Smooth muscle cell (in vitro differentiated cells): ENCODE measurements around the gene EVX2. TPM values are rescaled to one million over a fixed set of nuclear protein-coding genes. Genes with fewer than 3 reads are reported as not detected.

Source experiments
- DNase-seq: peaks from one replicate; lab custom pipeline; 2025; ENCODE audit not compliant: unreplicated experiment; lab: John Stamatoyannopoulos, UW
- H2AFZ ChIP-seq: fragments of 200-600 bp; sonication (generic); 2 replicates; pipeline ENCODE4 v1.6.0; 2016; ENCODE audit warnings: antibody characterized with exemption, low read depth, mild to moderate bottlenecking
- H3F3A ChIP-seq: fragments of 200-600 bp; sonication (generic); 2 replicates; pipeline ENCODE4 v1.6.0; 2017; ENCODE audit warnings: antibody characterized with exemption, low read depth
- H3K27ac ChIP-seq: fragments of 200-600 bp; sonication (generic); 2 replicates; pipeline ENCODE4 v1.5.1; 2016; ENCODE audit warnings: low read depth, mild to moderate bottlenecking
- H3K27me3 ChIP-seq: fragments of 200-600 bp; sonication (generic); 2 replicates; pipeline ENCODE4 v1.6.1; 2016; ENCODE audit warnings: low read depth, mild to moderate bottlenecking
- H3K36me3 ChIP-seq: fragments of 200-600 bp; sonication (generic); 2 replicates; pipeline ENCODE4 v1.5.1; 2016; ENCODE audit warnings: low read depth
- H3K4me1 ChIP-seq: fragments of 200-600 bp; sonication (generic); 2 replicates; pipeline ENCODE4 v1.5.1; 2016; ENCODE audit warnings: low read depth
- H3K4me2 ChIP-seq: fragments of 200-600 bp; sonication (generic); 2 replicates; pipeline ENCODE4 v1.6.0; 2016; ENCODE audit warnings: mild to moderate bottlenecking
- H3K4me3 ChIP-seq: fragments of 200-600 bp; sonication (generic); 2 replicates; pipeline ENCODE4 v1.5.1; 2016; ENCODE audit warnings: mild to moderate bottlenecking
- H3K79me2 ChIP-seq: fragments of 200-600 bp; sonication (generic); 2 replicates; pipeline ENCODE4 v1.6.0; 2016; ENCODE audit warnings: low read depth, mild to moderate bottlenecking
- H3K9ac ChIP-seq: fragments of 200-600 bp; sonication (generic); 2 replicates; pipeline ENCODE4 v1.6.0; 2016; ENCODE audit warnings: low read depth
- H3K9me3 ChIP-seq: fragments of 200-600 bp; sonication (generic); replicated peaks from 2 replicates; pipeline ENCODE4 v1.5.1; 2016; ENCODE audit warnings: low read depth
- H4K20me1 ChIP-seq: fragments of 200-600 bp; sonication (generic); 2 replicates; pipeline ENCODE4 v1.6.0; 2016; ENCODE audit warnings: low read depth
- WGBS: methylation state at CpG from one replicate; pipeline ENCODE4 v1.1.7; 2016; ENCODE audit warnings: low lambda C conversion rate; 5-methylcytosine and 5-hydroxymethylcytosine counted together
- polyA plus RNA-seq: library from polyadenylated mRNA; unstranded; fragments of >200 nt; fragmentation: Nextera tagmentation; extraction: Ambion mirVana; gene quantifications from 2 replicates; pipeline ENCODE4 v1.2.1, GENCODE V29; 2016
- total RNA-seq: library from RNA; depleted of rRNA; stranded (reverse); fragments of >200 nt; gene quantifications from 2 replicates; pipeline ENCODE4 v1.2.3, GENCODE V29; 2014
- TF ChIP-seq, protein P1 (sequence below): fragments of 200-600 bp; sonication (generic); IDR thresholded peaks from 2 replicates; pipeline ENCODE4 v1.5.1; 2017; ENCODE audit warnings: borderline replicate concordance, mild to moderate bottlenecking, antibody characterized with exemption; ENCODE audit not compliant: insufficient read depth, poor library complexity, severe bottlenecking

The EVX2 gene
- total and polyA plus RNA-seq, 2 experiments from 2014 or later = 0.04 TPM; not detected in 1

- Histone ChIP-seq H3K9ac (no peak overlapping the region), H3K27ac (no peak overlapping the region), H3K4me1 (no peaks in the 10 kb centered on the region), H3K4me2 (peak overlapping the region; percentile 82), H4K20me1 (peaks cover 58% of the 10 kb centered on the region), H3K9me3 (no peaks in the 10 kb centered on the region), H3K36me3 (no peaks in the 10 kb centered on the region), H3F3A (no peaks in the 10 kb centered on the region), H3K4me3 (peak overlapping the region; percentile 48), H3K79me2 (peaks cover 20% of the 10 kb centered on the region), H2AFZ (no peak overlapping the region), H3K27me3 (peaks cover 92% of the 10 kb centered on the region)
- DNase-seq = no peak
- WGBS = 3% methylated on average over 23 of the region's 59 CpGs
- TF ChIP-seq, protein P1, sequence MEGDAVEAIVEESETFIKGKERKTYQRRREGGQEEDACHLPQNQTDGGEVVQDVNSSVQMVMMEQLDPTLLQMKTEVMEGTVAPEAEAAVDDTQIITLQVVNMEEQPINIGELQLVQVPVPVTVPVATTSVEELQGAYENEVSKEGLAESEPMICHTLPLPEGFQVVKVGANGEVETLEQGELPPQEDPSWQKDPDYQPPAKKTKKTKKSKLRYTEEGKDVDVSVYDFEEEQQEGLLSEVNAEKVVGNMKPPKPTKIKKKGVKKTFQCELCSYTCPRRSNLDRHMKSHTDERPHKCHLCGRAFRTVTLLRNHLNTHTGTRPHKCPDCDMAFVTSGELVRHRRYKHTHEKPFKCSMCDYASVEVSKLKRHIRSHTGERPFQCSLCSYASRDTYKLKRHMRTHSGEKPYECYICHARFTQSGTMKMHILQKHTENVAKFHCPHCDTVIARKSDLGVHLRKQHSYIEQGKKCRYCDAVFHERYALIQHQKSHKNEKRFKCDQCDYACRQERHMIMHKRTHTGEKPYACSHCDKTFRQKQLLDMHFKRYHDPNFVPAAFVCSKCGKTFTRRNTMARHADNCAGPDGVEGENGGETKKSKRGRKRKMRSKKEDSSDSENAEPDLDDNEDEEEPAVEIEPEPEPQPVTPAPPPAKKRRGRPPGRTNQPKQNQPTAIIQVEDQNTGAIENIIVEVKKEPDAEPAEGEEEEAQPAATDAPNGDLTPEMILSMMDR = no peak
Observed at GRCh38 chr2:176107731-176108181, 24.0 kb upstream of the EVX2 start.

DNA sequence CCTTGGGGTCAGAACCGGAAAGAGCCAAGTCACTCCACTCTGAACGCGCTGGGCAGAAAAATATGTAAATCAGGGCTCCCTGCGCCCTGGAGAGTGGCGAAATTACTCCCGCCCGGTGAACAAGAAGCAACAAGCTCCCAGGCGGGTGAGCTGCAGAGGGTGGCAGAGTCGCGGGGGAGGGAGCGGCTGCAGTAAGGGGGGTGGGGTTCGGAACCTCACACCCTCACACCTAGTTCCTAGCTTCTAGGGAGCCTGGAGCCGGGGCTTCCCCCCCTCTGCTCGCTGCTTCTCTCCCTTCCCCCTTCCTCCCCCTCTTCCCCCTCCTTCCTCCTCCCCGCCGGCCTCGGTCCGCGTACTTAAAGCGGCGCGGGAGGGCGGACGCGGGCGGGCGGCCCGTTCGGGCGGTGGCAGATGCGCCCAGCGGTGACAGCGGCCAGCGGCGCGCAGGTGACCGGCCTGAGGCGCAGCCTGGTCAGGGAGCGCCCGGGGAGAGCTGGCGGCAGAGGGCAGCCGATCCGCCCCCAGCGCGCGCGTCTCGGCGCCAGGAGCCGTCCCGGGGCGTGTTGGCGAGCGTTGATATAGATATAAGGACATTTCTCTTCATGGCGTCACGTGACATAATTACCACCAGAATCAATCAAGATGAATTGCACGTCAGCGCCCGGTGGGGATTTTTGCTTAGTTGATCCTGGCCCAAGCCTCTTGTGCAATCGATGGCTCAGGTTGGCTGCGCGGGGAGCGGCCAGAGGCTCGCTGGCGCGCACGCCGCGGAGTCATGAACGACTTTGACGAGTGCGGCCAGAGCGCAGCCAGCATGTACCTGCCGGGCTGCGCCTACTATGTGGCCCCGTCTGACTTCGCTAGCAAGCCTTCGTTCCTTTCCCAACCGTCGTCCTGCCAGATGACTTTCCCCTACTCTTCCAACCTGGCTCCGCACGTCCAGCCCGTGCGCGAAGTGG, 23.1 kb upstream of the EVX2 start, which contains the start of gene HOXD11:
HOXD11 (plus strand) TSS at position 700 of the 959 bp plus-strand sequence; CDS start at position 776, 76 bp downstream.
- Histone ChIP-seq H3K4me2 (peak within 1 kb of the TSS; percentile 92), H3K36me3 (no peaks in the 10 kb centered on the region), H3K27me3 (peaks cover 92% of the 10 kb centered on the region), H3K4me3 (peak within 1 kb of the TSS; percentile 57), H4K20me1 (peaks cover 49% of the 10 kb centered on the region), H3K79me2 (peaks cover 19% of the 10 kb centered on the region), H3K9ac (no peak within 1 kb of the TSS), H3K9me3 (no peaks in the 10 kb centered on the region), H3K4me1 (no peaks in the 10 kb centered on the region), H3F3A (no peaks in the 10 kb centered on the region), H2AFZ (no peak within 1 kb of the TSS), H3K27ac (no peak within 1 kb of the TSS)
- TF ChIP-seq, protein P1 = no peak
- 2% methylated on average over 53 of the region's 85 CpGs for WGBS
- DNase-seq = no peak

DNA sequence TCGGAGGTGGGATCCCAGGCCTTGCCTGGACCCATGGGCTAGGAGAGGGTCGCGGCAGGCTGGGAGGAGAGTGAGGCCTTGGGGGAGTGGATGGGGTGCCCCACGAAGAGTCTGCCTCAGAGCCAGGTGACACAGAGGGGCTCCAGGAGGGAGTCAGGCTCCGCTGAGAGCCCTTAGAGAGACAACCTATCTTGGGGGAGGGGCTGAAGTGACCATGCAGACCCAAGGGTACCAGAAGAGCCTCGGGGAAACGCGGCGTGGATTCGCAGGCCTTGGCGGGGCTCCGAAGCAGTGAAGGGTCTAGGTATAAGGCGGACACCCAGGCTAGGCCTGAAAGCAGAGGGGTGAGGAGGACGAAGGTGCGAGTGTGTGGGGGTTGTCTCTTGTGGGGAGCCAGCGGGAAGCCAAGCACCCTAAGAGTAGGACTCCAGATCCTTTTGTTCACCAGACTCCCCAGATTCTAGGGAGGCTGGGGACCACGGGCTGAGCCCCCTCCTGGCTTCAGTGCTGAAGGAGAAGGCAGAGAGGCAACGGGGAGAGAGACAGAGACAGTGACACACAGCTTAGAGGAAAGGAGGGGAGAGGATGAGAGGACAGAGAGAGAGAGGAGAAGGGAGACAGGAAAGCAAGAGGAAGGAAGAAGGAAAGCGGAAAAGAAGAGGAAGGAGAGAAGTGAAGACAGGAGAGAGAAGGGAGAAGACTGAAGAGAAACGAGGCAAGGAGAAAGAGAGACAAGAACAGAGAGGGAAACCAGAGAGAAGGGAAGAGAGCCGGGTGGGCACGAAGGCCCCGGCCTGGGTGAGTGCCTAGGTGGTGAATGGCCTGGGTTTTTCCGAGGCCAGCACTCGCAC, 22.2 kb upstream of the EVX2 start:
- Histone ChIP-seq H3F3A (no peaks in the 10 kb centered on the region), H3K4me1 (no peaks in the 10 kb centered on the region), H3K36me3 (no peaks in the 10 kb centered on the region), H3K79me2 (peaks cover 17% of the 10 kb centered on the region), H3K27ac (peak overlapping the region; percentile 37), H4K20me1 (peaks cover 40% of the 10 kb centered on the region), H2AFZ (peak overlapping the region; percentile 82), H3K9me3 (no peaks in the 10 kb centered on the region), H3K4me3 (peak overlapping the region; percentile 57), H3K9ac (no peak overlapping the region), H3K4me2 (peak overlapping the region; percentile 92), H3K27me3 (peaks cover 92% of the 10 kb centered on the region)
- DNase-seq = no peak
- 14% methylated on average over 25 of the region's 25 CpGs for WGBS
- TF ChIP-seq, protein P1 = no peak
